ENCODE measurements around the gene HAAO. TPM values are rescaled to one million over a fixed set of nuclear protein-coding genes. Genes with fewer than 3 reads are reported as not detected.
A peak's percentile ranks its signal among the peaks of the same experiment; 100 is the strongest.

HAAO gene
- total RNA-seq, 1 experiment from 2014 or later = 8.0 TPM

GRCh38 chr2:42754776-42755140 is 37.6 kb downstream of the HAAO start (continued):
- no peak for TF ChIP-seq CTCF (IDR thresholded peaks at IDR 0.05)
- TF ChIP-seq ZNF317 (CRISPR knock-in tag; IDR thresholded peaks at IDR 0.05; ENCODE audit: borderline replicate concordance, low read depth) = no peak
- no peak for TF ChIP-seq HMGA2 (CRISPR knock-in tag; IDR thresholded peaks at IDR 0.05)
- TF ChIP-seq ZNF396 (CRISPR knock-in tag; IDR thresholded peaks at IDR 0.05; ENCODE audit: borderline replicate concordance) = no peak
- TF ChIP-seq ZMAT4 (CRISPR knock-in tag; IDR thresholded peaks at IDR 0.05) = no peak
- no peak for TF ChIP-seq NFATC4 (CRISPR knock-in tag; IDR thresholded peaks at IDR 0.05)
- TF ChIP-seq NR1H2 (CRISPR knock-in tag; IDR thresholded peaks at IDR 0.05) = no peak
- no peak for TF ChIP-seq MXD4 (CRISPR knock-in tag; IDR thresholded peaks at IDR 0.05; ENCODE audit: borderline replicate concordance)
- TF ChIP-seq ZNF671 (CRISPR knock-in tag; IDR thresholded peaks at IDR 0.05) = no peak
- TF ChIP-seq GTF2I (CRISPR knock-in tag; conservative IDR thresholded peaks at IDR 0.05) = no peak
- TF ChIP-seq ZNF263 (CRISPR knock-in tag; IDR thresholded peaks at IDR 0.05; ENCODE audit: low read depth) = no peak
- TF ChIP-seq ERG (CRISPR knock-in tag; IDR thresholded peaks at IDR 0.05) = no peak

- POLR2A ChIA-PET = no interaction called here
- Mint-ChIP-seq H3K9me3 (no peaks in the 10 kb centered on the region), H3K4me1 (peaks cover 10% of the 10 kb centered on the region), H3K36me3 (no peaks in the 10 kb centered on the region), H3K27me3 (ENCODE audit: low read depth) (no peaks in the 10 kb centered on the region), H3K4me3 (no peak overlapping the region), H3K27ac (peak overlapping the region; percentile 67)
- ATAC-seq (no peak), DNase-seq (ENCODE audit: low spot score) (no peak)
- CTCF ChIA-PET = interaction anchor here (1.1 kb wide), 2 partner anchors 12 to 16 kb away, joined by 3 read pairs; no protein-coding TSS in a partner anchor
- TF ChIP-seq ARID4B (CRISPR knock-in tag; IDR thresholded peaks at IDR 0.05; ENCODE audit: borderline replicate concordance) (no peak), ZBTB43 (CRISPR knock-in tag; IDR thresholded peaks at IDR 0.05) (no peak), NFYB (CRISPR knock-in tag; conservative IDR thresholded peaks at IDR 0.05; ENCODE audit: low read depth) (no peak), CREB1 (CRISPR knock-in tag; IDR thresholded peaks at IDR 0.05) (no peak), ERG (CRISPR knock-in tag; IDR thresholded peaks at IDR 0.05) (no peak), NR2C2 (CRISPR knock-in tag; IDR thresholded peaks at IDR 0.05) (no peak), ZBTB21 (CRISPR knock-in tag; IDR thresholded peaks at IDR 0.05; ENCODE audit: borderline replicate concordance) (no peak), ELF4 (CRISPR knock-in tag; IDR thresholded peaks at IDR 0.05; ENCODE audit: low read depth) (no peak), AR (CRISPR knock-in tag; IDR thresholded peaks at IDR 0.05) (no peak), FOXK1 (CRISPR knock-in tag; IDR thresholded peaks at IDR 0.05) (no peak), NFATC4 (CRISPR knock-in tag; IDR thresholded peaks at IDR 0.05) (no peak), IRF2 (CRISPR knock-in tag; IDR thresholded peaks at IDR 0.05; ENCODE audit: borderline replicate concordance, low read depth) (no peak), TEAD1 (CRISPR knock-in tag; IDR thresholded peaks at IDR 0.05) (no peak)
These were observed 38.2 kb downstream of the HAAO start for GRCh38 chr2:42754021-42754775.

All from WTC11 (cell line).